PC-9 (cell line): ENCODE data around the gene GLB1L. TPM values are rescaled to one million over a fixed set of nuclear protein-coding genes. Genes with fewer than 3 reads are reported as not detected.

Experiments
- BruUV-seq: library from RNA; stranded (reverse); fragments of 400-500 nt; replicated peaks from 2 replicates; lab custom pipeline; 2021; lab: Mats Ljungman, UMichigan
- CTCF ChIA-PET: fragments of 300-600 bp; sonication (Branson Sonifier 250); formaldehyde crosslinking; loops from one replicate; lab custom pipeline; 2022; ENCODE audit warnings: antibody characterized with exemption; lab: Charles Lee
- POLR2A ChIA-PET: fragments of 300-600 bp; sonication (Branson Sonifier 250); formaldehyde crosslinking; loops from one replicate; lab custom pipeline; 2022; ENCODE audit warnings: antibody characterized with exemption; ENCODE audit not compliant: unreplicated experiment; lab: Charles Lee
- DNase-seq, 2 experiments: peaks; one replicate each; pipeline versions ENCODE4 v3.0.0 to v3.0.0-alpha.2; 2015 to 2022; ENCODE audit warnings: mixed read lengths in 1 of 2
- H2AFZ ChIP-seq: fragments of 200-600 bp; sonication (generic); 2 replicates; pipeline ENCODE4 v1.8.1; 2017; ENCODE audit warnings: antibody characterized with exemption
- H3F3A ChIP-seq: fragments of 200-600 bp; sonication (generic); 2 replicates; pipeline ENCODE4 v1.8.1; 2017; ENCODE audit warnings: antibody characterized with exemption, mild to moderate bottlenecking, low read depth; ENCODE audit not compliant: insufficient read depth
- H3K27ac ChIP-seq: fragments of 200-600 bp; sonication (generic); 2 replicates; pipeline ENCODE4 v1.6.1; 2016; ENCODE audit warnings: mixed run types
- H3K27me3 ChIP-seq: fragments of 200-600 bp; sonication (generic); 2 replicates; pipeline ENCODE4 v1.6.1; 2016; ENCODE audit warnings: low read depth, mixed run types; ENCODE audit not compliant: insufficient read depth
- H3K36me3 ChIP-seq: fragments of 200-600 bp; sonication (generic); 2 replicates; pipeline ENCODE4 v1.6.1; 2016; ENCODE audit warnings: low read depth, mixed run types
- H3K4me1 ChIP-seq: fragments of 200-600 bp; sonication (generic); replicated peaks from 2 replicates; pipeline ENCODE4 v1.6.1; 2016; ENCODE audit warnings: mixed run types; ENCODE audit not compliant: insufficient read depth
- H3K4me2 ChIP-seq: fragments of 200-600 bp; sonication (generic); 2 replicates; pipeline ENCODE4 v1.6.1; 2017; ENCODE audit warnings: mixed run types
- H3K4me3 ChIP-seq: fragments of 200-600 bp; sonication (generic); 2 replicates; pipeline ENCODE4 v1.6.1; 2016; ENCODE audit warnings: mixed run types
- H3K79me2 ChIP-seq: fragments of 200-600 bp; sonication (generic); 2 replicates; pipeline ENCODE4 v1.6.1; 2017; ENCODE audit warnings: low read depth, mixed run types
- H3K9me2 ChIP-seq: fragments of 200-600 bp; sonication (generic); 2 replicates; pipeline ENCODE4 v1.8.1; 2017; ENCODE audit warnings: mild to moderate bottlenecking; ENCODE audit not compliant: insufficient read depth
- H3K9me3 ChIP-seq: fragments of 200-600 bp; sonication (generic); 2 replicates; pipeline ENCODE4 v1.8.1; 2016; ENCODE audit warnings: low read depth; ENCODE audit not compliant: insufficient read depth
- H4K20me1 ChIP-seq: fragments of 200-600 bp; sonication (generic); 2 replicates; pipeline ENCODE4 v1.8.1; 2017; ENCODE audit not compliant: insufficient read depth
- CTCF ChIP-seq: fragments of 200-600 bp; sonication (generic); conservative IDR thresholded peaks from 2 replicates; pipeline ENCODE4 v1.6.1; 2017; ENCODE audit warnings: mixed run types, antibody characterized with exemption, mild to moderate bottlenecking, moderate library complexity
- EZH2 ChIP-seq: fragments of 200-600 bp; sonication (generic); IDR thresholded peaks from 2 replicates; pipeline ENCODE4 v1.8.0; 2017; ENCODE audit warnings: antibody characterized with exemption, low read depth
- intact Hi-C: fragments of 100-400 bp; cut with micrococcal nuclease; formaldehyde crosslinking; loops from one replicate; pipeline ENCODE4 v1.10.0; 2022; ENCODE audit not compliant: unreplicated experiment
- total RNA-seq: library from RNA; stranded (reverse); gene quantifications from 2 replicates; pipeline ENCODE4 v1.2.3, GENCODE V29; 2021

Gene GLB1L
- total RNA-seq, 1 experiment from 2014 or later, result 10.8 TPM

GRCh38 chr2:219282375-219282774 is 37.1 kb upstream of the GLB1L start:
- Histone ChIP-seq H2AFZ (no peak overlapping the region), H3K27me3 (no peaks in the 10 kb centered on the region), H3K9me3 (no peaks in the 10 kb centered on the region), H3K27ac (no peak overlapping the region), H3K4me2 (no peak overlapping the region), H3K4me1 (peaks cover 22% of the 10 kb centered on the region), H3F3A (peaks cover 11% of the 10 kb centered on the region; the same call in 1 of the 2 replicates), H4K20me1 (no peaks in the 10 kb centered on the region), H3K9me2 (no peaks in the 10 kb centered on the region), H3K4me3 (no peak overlapping the region), H3K36me3 (no peaks in the 10 kb centered on the region), H3K79me2 (0 out of 2 replicates have a peak, but pooled peaks cover 3% of the 10 kb centered on the region)
- ChIA-PET CTCF (no interaction called here), POLR2A (no interaction called here)
- TF ChIP-seq EZH2 (no peak), CTCF (no peak)
- no peak for DNase-seq
- intact Hi-C loops, result no loop called here
- no TSS peak for BruUV-seq

GRCh38 chr2:219281588-219281987 is 36.3 kb upstream of the GLB1L start:
- H2AFZ ChIP-seq, result no peak overlapping the region
- no peaks in the 10 kb centered on the region for H3K9me2 ChIP-seq
- no peaks in the 10 kb centered on the region for H3K27me3 ChIP-seq
- no peak for DNase-seq
- TF ChIP-seq CTCF (no peak), EZH2 (no peak)
- H3K4me3 ChIP-seq, result no peak overlapping the region
- no peaks in the 10 kb centered on the region for H4K20me1 ChIP-seq
- ChIA-PET CTCF (no interaction called here), POLR2A (no interaction called here)
- H3K27ac ChIP-seq, result no peak overlapping the region
- peaks cover 25% of the 10 kb centered on the region for H3K4me1 ChIP-seq
- intact Hi-C loops, result no loop called here
- BruUV-seq, result no TSS peak
- no peak overlapping the region for H3K4me2 ChIP-seq
- H3K9me3 ChIP-seq, result no peaks in the 10 kb centered on the region
- 0 out of 2 replicates have a peak, but pooled peaks cover 3% of the 10 kb centered on the region for H3K79me2 ChIP-seq
- H3F3A ChIP-seq, result peaks cover 11% of the 10 kb centered on the region; the same call in 1 of the 2 replicates
- H3K36me3 ChIP-seq, result no peaks in the 10 kb centered on the region

GRCh38 chr2:219280651-219281050 is 35.4 kb upstream of the GLB1L start:
- peak overlapping the region; percentile 93; the same call in 1 of the 2 replicates for H3K4me2 ChIP-seq

More at GRCh38 chr2:219280651-219281050, 35.4 kb upstream of the GLB1L start:
- ChIA-PET CTCF (interaction anchor here (0.8 kb wide), 1 partner anchor 14 kb away, joined by 3 read pairs; no protein-coding TSS in a partner anchor), POLR2A (interaction anchor here (0.7 kb wide), 1 partner anchor 29 kb away, joined by 3 read pairs; no protein-coding TSS in a partner anchor)
- Histone ChIP-seq H3K79me2 (0 out of 2 replicates have a peak, but pooled peaks cover 3% of the 10 kb centered on the region), H3K4me1 (peaks cover 26% of the 10 kb centered on the region), H3K4me3 (no peak overlapping the region), H3K36me3 (no peaks in the 10 kb centered on the region), H3F3A (peaks cover 13% of the 10 kb centered on the region; the same call in 1 of the 2 replicates), H3K27ac (no peak overlapping the region), H3K27me3 (no peaks in the 10 kb centered on the region), H2AFZ (no peak overlapping the region), H3K9me3 (no peaks in the 10 kb centered on the region), H3K9me2 (no peaks in the 10 kb centered on the region), H4K20me1 (no peaks in the 10 kb centered on the region)
- TSS peak; percentile 38 for BruUV-seq
- no peak for DNase-seq
- no peak for TF ChIP-seq CTCF
- no peak for TF ChIP-seq EZH2
- intact Hi-C loops, result no loop called here
